ENCODE results near the gene ASB12. TPM values are rescaled to one million over a fixed set of nuclear protein-coding genes. Genes with fewer than 3 reads are reported as not detected.
A peak's percentile ranks its signal among the peaks of the same experiment; 100 is the strongest.

Gene ASB12
- total and polyA plus RNA-seq, 12 donors: 0.19 to 0.95 (median 0.28) TPM; not detected in 5

DNA sequence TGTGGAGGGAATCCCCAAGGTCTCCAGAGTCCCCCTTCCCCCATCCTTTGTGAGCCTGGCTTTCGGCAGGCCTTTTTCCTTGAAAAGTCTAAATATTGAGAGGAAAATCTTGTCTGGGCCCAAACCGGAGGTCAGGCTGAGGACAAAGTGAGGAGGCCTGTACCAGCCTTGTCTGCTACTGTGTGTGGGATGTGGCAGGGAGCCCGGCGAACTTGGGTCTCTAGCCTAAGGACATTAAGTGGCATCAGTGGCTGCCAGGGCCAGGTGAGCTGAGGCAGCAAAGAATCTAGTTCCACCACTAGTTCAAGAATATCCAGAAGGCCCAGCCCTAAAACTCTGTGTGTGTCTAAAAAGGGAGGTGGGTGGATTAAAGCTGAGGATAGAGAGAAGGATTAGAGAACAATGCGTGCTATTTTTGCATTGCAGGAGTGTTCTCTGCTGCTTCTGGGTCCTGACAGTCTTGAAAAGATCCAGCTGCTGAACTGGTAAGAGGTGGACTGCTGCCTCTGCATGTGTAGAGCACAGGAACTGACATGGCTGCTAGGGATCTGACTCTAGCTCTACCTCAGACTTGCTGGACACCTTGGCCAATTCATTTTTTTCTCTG lies 23.7 kb downstream of the ASB12 start:
- TF ChIP-seq, protein P1, sequence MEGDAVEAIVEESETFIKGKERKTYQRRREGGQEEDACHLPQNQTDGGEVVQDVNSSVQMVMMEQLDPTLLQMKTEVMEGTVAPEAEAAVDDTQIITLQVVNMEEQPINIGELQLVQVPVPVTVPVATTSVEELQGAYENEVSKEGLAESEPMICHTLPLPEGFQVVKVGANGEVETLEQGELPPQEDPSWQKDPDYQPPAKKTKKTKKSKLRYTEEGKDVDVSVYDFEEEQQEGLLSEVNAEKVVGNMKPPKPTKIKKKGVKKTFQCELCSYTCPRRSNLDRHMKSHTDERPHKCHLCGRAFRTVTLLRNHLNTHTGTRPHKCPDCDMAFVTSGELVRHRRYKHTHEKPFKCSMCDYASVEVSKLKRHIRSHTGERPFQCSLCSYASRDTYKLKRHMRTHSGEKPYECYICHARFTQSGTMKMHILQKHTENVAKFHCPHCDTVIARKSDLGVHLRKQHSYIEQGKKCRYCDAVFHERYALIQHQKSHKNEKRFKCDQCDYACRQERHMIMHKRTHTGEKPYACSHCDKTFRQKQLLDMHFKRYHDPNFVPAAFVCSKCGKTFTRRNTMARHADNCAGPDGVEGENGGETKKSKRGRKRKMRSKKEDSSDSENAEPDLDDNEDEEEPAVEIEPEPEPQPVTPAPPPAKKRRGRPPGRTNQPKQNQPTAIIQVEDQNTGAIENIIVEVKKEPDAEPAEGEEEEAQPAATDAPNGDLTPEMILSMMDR (IDR thresholded peaks at IDR 0.05): no peak
- TF ChIP-seq POLR2A (IDR thresholded peaks at IDR 0.05): no peak
- no peaks in the 10 kb centered on the region for H3K9me3 ChIP-seq (replicated peaks in 1 of 3)
- WGBS, 4 donors: 23 to 52% (median 41%) methylated on average over 5 of the region's 5 CpGs
- intact Hi-C loops (cut with DNase I): loop anchor here in 1 of 2 donors (10.0 kb wide), 1 partner anchor 112 kb away; no protein-coding TSS in a partner anchor
- H3K4me3 ChIP-seq: peak overlapping the region in 2 of 4 donors; percentile 2 to 70
- DNase-seq: peak; percentile 16 to 59 (median 30)
- H3K27ac ChIP-seq: peak overlapping the region; percentile 65 to 95 (median 88)
- H3K27me3 ChIP-seq: no peaks in the 10 kb centered on the region
- H3K4me1 ChIP-seq (replicated peaks in 1 of 2): peaks cover 9 to 16% of the 10 kb centered on the region in 2 donors
- H3K36me3 ChIP-seq (replicated peaks in 1 of 2): no peaks in the 10 kb centered on the region

DNA sequence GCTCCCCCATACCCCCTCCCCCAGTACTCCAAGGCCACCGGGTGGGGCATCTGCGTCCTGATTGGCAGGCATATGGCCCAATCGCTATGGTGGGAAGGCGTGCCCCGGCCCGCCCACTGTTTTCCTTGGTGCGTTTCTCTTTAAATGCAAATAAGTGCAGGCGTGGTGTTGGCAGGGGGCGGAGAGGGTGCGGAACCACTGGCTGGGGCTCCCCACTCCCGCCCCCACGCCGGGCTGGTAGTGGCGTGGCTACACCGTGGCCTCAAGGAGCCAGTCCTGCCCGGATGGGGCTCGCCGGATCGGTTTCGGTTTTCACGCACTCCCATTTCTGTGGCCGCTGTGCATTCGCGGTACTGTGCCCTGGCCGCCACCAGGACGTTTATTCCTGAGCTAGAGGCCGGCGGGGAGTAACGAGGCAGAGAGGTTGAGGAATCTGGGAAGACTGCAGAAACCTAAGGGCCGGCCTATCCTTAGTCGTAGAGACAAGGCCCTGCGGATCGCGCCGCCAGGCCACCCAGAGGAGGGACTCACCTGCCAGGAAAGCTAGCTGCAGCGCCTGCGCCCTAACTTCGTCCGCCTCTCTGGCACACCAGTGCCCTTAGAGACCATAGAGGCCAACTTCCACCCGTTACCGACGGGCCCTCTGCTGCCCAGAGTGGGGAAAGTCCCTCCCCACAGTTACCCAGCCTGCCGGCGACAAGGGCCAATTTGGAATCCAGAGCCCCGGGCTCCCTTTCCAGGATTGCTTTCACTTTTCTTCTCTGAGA lies 24.5 kb downstream of the ASB12 start:
- peak; percentile 94 to 98 (median 95) for DNase-seq
- Histone ChIP-seq H3K9me3 (replicated peaks in 1 of 3) (no peaks in the 10 kb centered on the region), H3K4me1 (replicated peaks in 1 of 2) (peaks cover 9 to 16% of the 10 kb centered on the region in 2 donors), H3K4me3 (peak overlapping the region in 2 of 4 donors; percentile 43 to 70), H3K36me3 (replicated peaks in 1 of 2) (no peaks in the 10 kb centered on the region), H3K27ac (peak overlapping the region; percentile 65 to 95 (median 88)), H3K27me3 (no peaks in the 10 kb centered on the region)
- TF ChIP-seq, protein P1 (IDR thresholded peaks at IDR 0.05): peak in 3 of 6 experiments; percentile 17 to 48 (median 20)
- TF ChIP-seq POLR2A (IDR thresholded peaks at IDR 0.05): peak; percentile 70 to 88
- intact Hi-C loops (cut with DNase I): loop anchor here in 1 of 2 donors (10.0 kb wide), 1 partner anchor 111 kb away; no protein-coding TSS in a partner anchor
- WGBS, 4 donors: 0 to 42% (median 17%) methylated on average over 17 to 45 of the region's 45 CpGs

DNA sequence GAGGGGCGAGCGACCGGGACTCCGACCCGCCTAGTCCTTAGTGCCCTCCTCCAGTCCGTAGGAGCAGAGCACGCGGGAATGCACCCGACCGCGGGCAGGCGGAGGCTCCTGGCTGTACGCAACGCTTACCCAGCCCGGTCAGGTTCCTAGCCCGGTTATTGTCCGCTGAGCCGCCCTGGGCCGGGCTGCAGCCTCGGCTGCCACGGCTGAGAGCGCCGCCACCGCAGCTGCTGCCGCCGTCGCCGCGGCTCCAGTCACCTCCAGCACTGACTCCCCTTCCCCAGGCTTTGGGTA lies 25.0 kb downstream of the ASB12 start, which contains the start of gene AMER1:
AMER1 (minus strand) TSS at position 268 of the 294 bp plus-strand sequence. CDS start 12,422 bp downstream, outside the sequence.
- no peak for DNase-seq
- Histone ChIP-seq H3K4me3 (peak within 1 kb of the TSS in 3 of 4 donors; percentile 25 to 70 (median 43)), H3K9me3 (replicated peaks in 1 of 3) (no peaks in the 10 kb centered on the region), H3K36me3 (replicated peaks in 1 of 2) (no peaks in the 10 kb centered on the region), H3K27me3 (no peaks in the 10 kb centered on the region), H3K27ac (peak within 1 kb of the TSS; percentile 65 to 95 (median 88)), H3K4me1 (replicated peaks in 1 of 2) (peaks cover 9 to 16% of the 10 kb centered on the region in 2 donors)
- no peak for TF ChIP-seq POLR2A (IDR thresholded peaks at IDR 0.05)
- TF ChIP-seq, protein P1 (IDR thresholded peaks at IDR 0.05): no peak
- intact Hi-C loops (cut with DNase I): loop anchor here in 1 of 2 donors (10.0 kb wide), 1 partner anchor 111 kb away; no protein-coding TSS in a partner anchor
- WGBS, 4 donors: 0 to 64% (median 13%) methylated on average over 2 to 29 of the region's 29 CpGs

Measured in adrenal gland (tissue), 12 donors.